HG02970 (cell line): ENCODE results near the gene ABLIM3.

Source experiments
- ATAC-seq: cut with Tn5 transposase; IDR thresholded peaks from one replicate; pipeline ENCODE4 v1.9.1; 2021; ENCODE audit warnings: mild to moderate bottlenecking, moderate library complexity, moderate number of reproducible peaks; ENCODE audit not compliant: unreplicated experiment, low FRiP score

The ABLIM3 gene

GRCh38 chr5:149141224-149141956 lies at the start of gene ABLIM3:
TSS of gene ABLIM3 (plus strand) at chr5:149141493. CDS start at chr5:149142096, 603 bp downstream.
- ATAC-seq = peak; percentile 80

- no peak for ATAC-seq
Observed at GRCh38 chr5:149093625-149094024, 47.7 kb upstream of the ABLIM3 start.

- no peak for ATAC-seq
Observed at GRCh38 chr5:149094996-149095395, 46.3 kb upstream of the ABLIM3 start.

- ATAC-seq = no peak
Observed at GRCh38 chr5:149099920-149100319, 41.4 kb upstream of the ABLIM3 start.

GRCh38 chr5:149100331-149100730 lies 41.0 kb upstream of the ABLIM3 start:
- no peak for ATAC-seq

GRCh38 chr5:149108651-149109280 lies 32.5 kb upstream of the ABLIM3 start:
- ATAC-seq = no peak

GRCh38 chr5:149110406-149110805 lies 30.9 kb upstream of the ABLIM3 start:
- ATAC-seq = no peak

- no peak for ATAC-seq
Observed at GRCh38 chr5:149113669-149114068, 27.6 kb upstream of the ABLIM3 start.

GRCh38 chr5:149114403-149115312 lies 26.6 kb upstream of the ABLIM3 start:
- peak; percentile 64 for ATAC-seq

GRCh38 chr5:149117970-149118369 lies 23.3 kb upstream of the ABLIM3 start:
- ATAC-seq = no peak

GRCh38 chr5:149118463-149118862 lies 22.8 kb upstream of the ABLIM3 start:
- no peak for ATAC-seq

- no peak for ATAC-seq
Observed at GRCh38 chr5:149121145-149121544, 20.1 kb upstream of the ABLIM3 start.

GRCh38 chr5:149123211-149123610 lies 18.1 kb upstream of the ABLIM3 start:
- no peak for ATAC-seq

- no peak for ATAC-seq
Observed at GRCh38 chr5:149125386-149125891, 15.9 kb upstream of the ABLIM3 start.

- ATAC-seq = no peak
Observed at GRCh38 chr5:149126906-149127305, 14.4 kb upstream of the ABLIM3 start.

- ATAC-seq = no peak
Observed at GRCh38 chr5:149127394-149127955, 13.8 kb upstream of the ABLIM3 start.

GRCh38 chr5:149128023-149128875 lies 13.0 kb upstream of the ABLIM3 start:
- ATAC-seq = peak; percentile 59

GRCh38 chr5:149129181-149129580 lies 12.1 kb upstream of the ABLIM3 start:
- ATAC-seq = no peak

- no peak for ATAC-seq
Observed at GRCh38 chr5:149130121-149130914, 11.0 kb upstream of the ABLIM3 start.
